H1 (cell line): ENCODE results near the gene ADGRB3. TPM values are rescaled to one million over a fixed set of nuclear protein-coding genes. Genes with fewer than 3 reads are reported as not detected.
"Not testable (repeated sequence)": the region's sequence is repeated elsewhere in the genome, so short reads cannot be mapped to it uniquely, and the experiment has no call there.

ENCODE experiments used
- CTCF ChIA-PET: fragments of 300-600 bp; sonication (Branson Sonifier 250); formaldehyde crosslinking; loops from one replicate; lab custom pipeline; 2021; ENCODE audit not compliant: partially characterized antibody; lab: Charles Lee
- POLR2A ChIA-PET: fragments of 300-600 bp; sonication (Branson Sonifier 250); formaldehyde crosslinking; loops from one replicate; lab custom pipeline; 2021; ENCODE audit warnings: inconsistent platforms; ENCODE audit not compliant: partially characterized antibody; lab: Charles Lee
- DNase-seq, 2 experiments: peaks; one replicate each; pipeline versions ENCODE4 v3.0.0 to v3.0.0-alpha.2; 2010 to 2022; ENCODE audit warnings: low spot score in 2 of 2, low read depth in 1 of 2, mixed read lengths in 1 of 2
- FAIRE-seq: peaks from 2 replicates; lab custom pipeline; 2011; peaks lifted over from hg19 to GRCh38; lab: Jason Lieb, UNC
- H2AFZ ChIP-seq: 2 replicates; pipeline ENCODE4 v1.8.1; 2012; ENCODE audit warnings: low read length, inconsistent platforms
- H2AK5ac ChIP-seq: 2 replicates; pipeline ENCODE4 v1.6.1; 2013; ENCODE audit warnings: low read depth, low read length
- H2BK120ac ChIP-seq: replicated peaks from 2 replicates; pipeline ENCODE3; 2013; ENCODE audit warnings: low read depth, low read length, inconsistent platforms
- H2BK12ac ChIP-seq: 2 replicates; pipeline ENCODE4 v1.6.1; 2013; ENCODE audit warnings: low read depth, low read length
- H2BK15ac ChIP-seq: 2 replicates; pipeline ENCODE4 v1.6.1; 2013; ENCODE audit warnings: low read length
- H2BK20ac ChIP-seq: 2 replicates; pipeline ENCODE4 v1.6.1; 2013; ENCODE audit warnings: low read length
- H2BK5ac ChIP-seq: 2 replicates; pipeline ENCODE4 v1.6.1; 2013; ENCODE audit warnings: low read depth, low read length
- H3K14ac ChIP-seq: 2 replicates; pipeline ENCODE4 v1.6.1; 2013; ENCODE audit warnings: inconsistent platforms; ENCODE audit not compliant: insufficient read length
- H3K18ac ChIP-seq: 2 replicates; pipeline ENCODE4 v1.6.1; 2013; ENCODE audit warnings: low read length; ENCODE audit errors: extremely low read depth
- H3K23ac ChIP-seq: 2 replicates; pipeline ENCODE4 v1.6.1; 2013; ENCODE audit warnings: inconsistent platforms; ENCODE audit not compliant: insufficient read length
- H3K23me2 ChIP-seq: 2 replicates; pipeline ENCODE4 v1.6.1; 2013; ENCODE audit warnings: low read depth, low read length
- H3K27ac ChIP-seq: 2 replicates; pipeline ENCODE4 v1.6.1; 2011; ENCODE audit warnings: low read depth, low read length, inconsistent platforms
- H3K27me3 ChIP-seq, 4 experiments: replicated peaks in 1 of 4; 1 replicate in 1 of 4; 2 replicates in 3 of 4; pipeline versions ENCODE4 v1.6.1 to v1.8.1; 2011 to 2013; ENCODE audit warnings: low read length in 3 of 4, mild to moderate bottlenecking in 3 of 4, inconsistent platforms in 2 of 4, mixed read lengths in 2 of 4, moderate library complexity in 1 of 4; ENCODE audit not compliant: control insufficient read depth in 3 of 4, insufficient read depth in 3 of 4; ENCODE audit errors: extremely low read depth in 1 of 4
- H3K36me3 ChIP-seq, 4 experiments: 2 replicates each; pipeline versions ENCODE4 v1.6.1 to v1.8.1; 2011 to 2013; ENCODE audit warnings: mild to moderate bottlenecking in 4 of 4, low read length in 3 of 4, moderate library complexity in 2 of 4, control low read depth in 1 of 4, inconsistent platforms in 1 of 4; ENCODE audit not compliant: insufficient read depth in 4 of 4, control insufficient read depth in 2 of 4
- H3K4ac ChIP-seq: replicated peaks from 2 replicates; pipeline ENCODE3; 2013; ENCODE audit warnings: low read length, low read depth, mixed read lengths, inconsistent platforms; ENCODE audit not compliant: insufficient read length
- H3K4me1 ChIP-seq, 4 experiments: replicated peaks in 1 of 4; 1 replicate in 1 of 4; 2 replicates in 3 of 4; pipeline versions ENCODE4 v1.6.1 to v1.8.1; 2011 to 2013; ENCODE audit warnings: low read length in 3 of 4, inconsistent platforms in 2 of 4, mixed read lengths in 1 of 4; ENCODE audit not compliant: insufficient read depth in 4 of 4, control insufficient read depth in 3 of 4
- H3K4me2 ChIP-seq, 2 experiments: 2 replicates each; pipeline versions ENCODE4 v1.6.1 to v1.8.1; 2011 to 2013; ENCODE audit warnings: low read depth in 2 of 2, low read length in 2 of 2, control low read depth in 1 of 2, inconsistent platforms in 1 of 2, mild to moderate bottlenecking in 1 of 2; ENCODE audit not compliant: insufficient read depth in 1 of 2
- H3K4me3 ChIP-seq, 4 experiments: fragments of 200-600, 300-600 bp in 1 of 4; sonication (generic), shearing (Covaris generic), sonication (Bioruptor Twin) in 1 of 4; 2 replicates each; pipeline versions ENCODE4 v1.5.1 to v1.8.1; 2011 to 2016; ENCODE audit warnings: low read length in 4 of 4, low read depth in 3 of 4, control low read depth in 2 of 4, inconsistent platforms in 2 of 4, mild to moderate bottlenecking in 2 of 4, mixed read lengths in 1 of 4, moderate library complexity in 1 of 4; ENCODE audit not compliant: insufficient read depth in 2 of 4; ENCODE audit errors: extremely low read depth in 1 of 4
- H3K56ac ChIP-seq: replicated peaks from 2 replicates; pipeline ENCODE3; 2013; ENCODE audit warnings: low read depth, mild to moderate bottlenecking, mixed read lengths, low read length, inconsistent platforms; ENCODE audit not compliant: insufficient read length
- H3K79me1 ChIP-seq: 2 replicates; pipeline ENCODE4 v1.6.1; 2013; ENCODE audit warnings: low read depth, low read length, control low read depth
- H3K79me2 ChIP-seq, 2 experiments: 2 replicates each; pipeline versions ENCODE4 v1.6.1 to v1.8.1; 2012 to 2013; ENCODE audit warnings: low read length in 2 of 2, mild to moderate bottlenecking in 2 of 2, inconsistent platforms in 1 of 2; ENCODE audit not compliant: insufficient read depth in 2 of 2, control insufficient read depth in 1 of 2
- H3K9ac ChIP-seq, 4 experiments: replicated peaks in 1 of 4; 1 replicate in 1 of 4; 2 replicates in 3 of 4; pipeline versions ENCODE4 v1.6.1 to v1.8.1; 2011 to 2013; ENCODE audit warnings: low read depth in 3 of 4, low read length in 3 of 4, control low read depth in 2 of 4, mild to moderate bottlenecking in 2 of 4, moderate library complexity in 2 of 4, inconsistent platforms in 1 of 4; ENCODE audit errors: extremely low read depth in 1 of 4
- H3K9me3 ChIP-seq, 2 experiments: 2 replicates each; pipeline versions ENCODE4 v1.6.1 to v1.8.1; 2012 to 2013; ENCODE audit warnings: mild to moderate bottlenecking in 2 of 2, moderate library complexity in 2 of 2, control low read depth in 1 of 2, inconsistent platforms in 1 of 2, low read depth in 1 of 2, low read length in 1 of 2, mixed read lengths in 1 of 2; ENCODE audit not compliant: insufficient read depth in 2 of 2
- H4K20me1 ChIP-seq, 2 experiments: replicated peaks in 1 of 2; 2 replicates each; pipeline versions ENCODE3 to v1.8.1; 2011 to 2013; ENCODE audit warnings: inconsistent platforms in 2 of 2, low read length in 2 of 2, mild to moderate bottlenecking in 1 of 2; ENCODE audit not compliant: insufficient read depth in 2 of 2, control insufficient read depth in 1 of 2
- H4K5ac ChIP-seq: 2 replicates; pipeline ENCODE4 v1.6.1; 2013; ENCODE audit warnings: low read length, low read depth, mixed read lengths, inconsistent platforms; ENCODE audit not compliant: insufficient read length
- H4K8ac ChIP-seq: 2 replicates; pipeline ENCODE4 v1.8.0; 2013; ENCODE audit warnings: mild to moderate bottlenecking, moderate library complexity, low read length, inconsistent platforms; ENCODE audit not compliant: insufficient read depth; ENCODE audit errors: extremely low read depth
- H4K91ac ChIP-seq: replicated peaks from 2 replicates; pipeline ENCODE3; 2013; ENCODE audit warnings: low read length, mixed read lengths, inconsistent platforms; ENCODE audit not compliant: insufficient read length
- CBX5 ChIP-seq: fragments of 300-800, 300-1000 bp; sonication (generic); IDR thresholded peaks from 2 replicates; pipeline ENCODE4 v1.7.1; 2016; ENCODE audit warnings: antibody characterized with exemption, low read length, low read depth
- CTBP2 ChIP-seq: IDR thresholded peaks from 2 replicates; pipeline ENCODE4 v1.7.0; 2011; ENCODE audit warnings: borderline replicate concordance, mild to moderate bottlenecking, moderate library complexity, mixed read lengths, low read length; ENCODE audit not compliant: insufficient read depth, insufficient read length
- JUND ChIP-seq: IDR thresholded peaks from 2 replicates; pipeline ENCODE4 v1.6.1; 2011; ENCODE audit warnings: mild to moderate bottlenecking, improper control_type of control experiment, low read length
- WGBS, 2 experiments: shearing (Covaris generic) in 1 of 2; methylation state at CpG; one replicate each; pipeline versions ENCODE4 v1.1.6 to v1.1.7; 2013 to 2015; ENCODE audit warnings: low lambda C conversion rate in 2 of 2, mixed read lengths in 2 of 2, inconsistent platforms in 1 of 2, low coverage in 1 of 2, missing lambda C conversion rate in 1 of 2; ENCODE audit not compliant: insufficient replicate concordance in 2 of 2, insufficient coverage in 1 of 2, insufficient read length in 1 of 2; ENCODE audit errors: extremely low coverage in 1 of 2, missing lambda C conversion rate in 1 of 2; 5-methylcytosine and 5-hydroxymethylcytosine counted together
- polyA plus RNA-seq, 7 experiments: library from polyadenylated mRNA; depleted of rRNA in 3 of 7; stranded (reverse) in 5 of 7; unstranded in 2 of 7; fragments of >200 nt in 5 of 7; fragments of 200-250 nt in 2 of 7; gene quantifications; 1 replicate in 5 of 7; 2 replicates in 1 of 7; 4 replicates in 1 of 7; pipeline versions ENCODE4 v1.2.1 to v1.2.3, GENCODE V29; 2011 to 2013; ENCODE audit warnings: missing spikeins in 2 of 7, mixed read lengths in 2 of 7
- total RNA-seq: library from RNA; stranded (reverse); fragmentation: NEBNext Ultra II Directional; extraction: Animal tissue kit (Norgen Biotek cat#: 25700); gene quantifications from 2 replicates; pipeline ENCODE4 v1.2.1, GENCODE V29; 2021
- TF ChIP-seq, protein P1 (sequence below): IDR thresholded peaks from 2 replicates; pipeline ENCODE4 v1.6.1; 2011; ENCODE audit warnings: low read depth, mild to moderate bottlenecking, low read length; ENCODE audit not compliant: insufficient read depth

ADGRB3 gene
- total and polyA plus RNA-seq, 2 of the 8 experiments (the other 6 are each of a cell fraction or from before 2014, with no cell fraction given): 0.35 to 1.2 TPM

DNA sequence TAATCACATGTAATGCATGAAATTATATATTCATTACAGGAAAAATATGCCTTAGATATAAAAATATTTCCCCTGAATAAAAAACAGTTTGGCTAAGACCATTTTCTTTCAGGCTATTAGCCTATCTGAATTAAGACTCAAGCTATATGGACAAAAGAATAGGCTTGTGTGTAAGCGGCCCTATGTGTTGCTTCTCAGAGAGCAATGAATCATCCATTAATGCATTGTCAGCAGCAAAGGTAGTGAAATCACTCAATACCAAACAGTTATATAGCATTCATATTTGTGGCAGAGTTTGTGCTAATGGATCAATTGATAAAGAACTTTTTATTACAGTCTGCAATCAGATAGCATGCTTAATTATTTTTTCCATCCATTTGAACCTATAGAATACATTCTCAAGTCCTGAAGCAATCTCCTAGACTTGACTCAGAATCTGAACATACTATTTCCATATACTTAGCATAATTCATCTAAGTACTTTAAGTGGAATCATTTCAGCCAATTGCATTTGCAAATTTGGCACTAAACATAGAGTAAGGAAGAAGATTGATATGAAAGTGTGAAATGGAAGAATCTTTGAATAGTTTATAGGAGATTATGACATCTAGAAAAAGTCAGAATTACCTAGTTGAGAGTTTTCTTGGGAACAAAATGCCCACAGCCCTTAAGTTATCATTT lies 112.2 kb downstream of the ADGRB3 start (continued):
- TF ChIP-seq CTBP2: no peak
- TF ChIP-seq, protein P1, sequence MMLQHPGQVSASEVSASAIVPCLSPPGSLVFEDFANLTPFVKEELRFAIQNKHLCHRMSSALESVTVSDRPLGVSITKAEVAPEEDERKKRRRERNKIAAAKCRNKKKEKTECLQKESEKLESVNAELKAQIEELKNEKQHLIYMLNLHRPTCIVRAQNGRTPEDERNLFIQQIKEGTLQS: no peak
- no peak for TF ChIP-seq JUND
- TF ChIP-seq CBX5: no peak

GRCh38 chr6:68747832-68748231 lies 112.8 kb downstream of the ADGRB3 start:
- H3K36me3 ChIP-seq, H3K4me3 ChIP-seq, H2AK5ac ChIP-seq, POLR2A ChIA-PET, H2BK15ac ChIP-seq, H3K4me1 ChIP-seq, H3K56ac ChIP-seq, H3K9ac ChIP-seq, H2BK12ac ChIP-seq, H3K14ac ChIP-seq, H3K79me2 ChIP-seq, H2BK20ac ChIP-seq, H3K4ac ChIP-seq, H4K5ac ChIP-seq, CTCF ChIA-PET, H3K9me3 ChIP-seq, FAIRE-seq, H2BK5ac ChIP-seq, H3K4me2 ChIP-seq, H3K79me1 ChIP-seq, H4K91ac ChIP-seq, DNase-seq, H4K20me1 ChIP-seq, H3K23ac ChIP-seq, H3K18ac ChIP-seq, H3K23me2 ChIP-seq, H2BK120ac ChIP-seq, H2AFZ ChIP-seq, H4K8ac ChIP-seq, H3K27ac ChIP-seq, H3K27me3 ChIP-seq: not testable (repeated sequence)
- WGBS, 2 experiments: 94% methylated on average over 3 of the region's 3 CpGs; no CpG with 5 or more reads in 1 of the 2 experiments
